Activated T-cell treated with anti-CD3 and anti-CD28 coated beads, Interleukin-2, amount 50 U/mL, for 1 hour (primary cell): Measurements from ENCODE around the gene NKX1-1.

Source experiments
- DNase-seq: peaks from one replicate; pipeline ENCODE4 v3.0.0-alpha.2; 2020

The NKX1-1 gene

DNA sequence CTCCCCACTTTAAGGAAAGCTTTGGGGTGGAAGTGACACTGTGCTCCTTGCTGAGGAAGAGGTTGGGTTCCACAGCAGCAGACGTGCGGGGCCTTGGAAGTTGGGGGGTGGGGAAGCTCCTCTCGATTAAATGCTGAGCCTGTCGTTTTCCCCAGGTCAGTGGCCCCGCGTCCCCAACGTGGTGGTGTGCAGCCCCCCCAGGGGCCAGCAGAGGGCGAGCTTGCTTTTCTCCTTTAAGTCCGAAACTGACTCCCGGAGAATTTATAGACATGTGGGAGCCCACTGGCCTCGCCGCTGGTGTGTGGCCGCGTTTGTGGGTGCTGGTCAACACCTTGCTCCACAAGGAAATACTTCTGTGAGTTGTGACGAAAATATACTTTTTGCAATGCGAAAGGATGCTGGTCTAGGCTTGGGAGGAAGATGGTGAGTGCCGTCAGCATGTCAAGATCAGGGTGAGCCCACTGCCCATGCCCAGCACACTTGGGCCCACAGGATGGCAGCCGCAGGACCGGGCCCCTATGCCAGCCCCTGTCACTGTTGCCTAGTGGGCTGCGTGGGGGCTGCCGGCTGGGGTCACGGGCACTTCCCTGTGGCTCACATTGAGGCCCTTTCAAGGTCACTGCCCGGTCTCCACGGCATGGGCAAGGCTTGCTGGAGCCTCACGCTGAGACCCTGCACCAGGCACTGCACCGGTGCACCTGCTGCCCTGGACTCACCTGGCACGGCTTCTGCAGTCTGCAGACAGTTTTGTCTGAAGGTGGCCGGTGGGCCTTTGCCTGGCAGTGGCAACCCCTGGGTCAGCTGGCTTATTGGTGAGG lies 49.9 kb downstream of the NKX1-1 start:
- DNase-seq, result peak; percentile 55

DNA sequence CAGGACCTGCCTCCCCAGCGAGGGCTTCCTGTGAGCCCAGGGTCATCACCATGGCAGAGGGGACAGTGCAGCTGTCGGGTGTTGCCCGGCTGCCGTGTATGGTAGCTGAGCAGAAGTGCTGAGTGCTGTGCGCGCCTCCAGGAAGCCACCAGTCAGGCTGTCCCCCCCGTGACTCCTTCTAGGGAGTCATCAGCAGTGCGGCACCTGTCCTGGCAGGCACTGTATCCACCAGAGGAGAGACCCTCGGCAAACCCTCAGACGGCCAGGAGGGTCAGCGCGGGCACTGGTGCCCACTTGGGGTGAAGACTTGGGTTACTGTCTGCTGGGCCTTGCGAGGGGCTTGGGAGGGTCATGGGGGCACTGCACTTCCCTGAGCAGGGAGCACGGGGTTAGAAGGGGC lies 50.9 kb downstream of the NKX1-1 start:
- no peak for DNase-seq

DNA sequence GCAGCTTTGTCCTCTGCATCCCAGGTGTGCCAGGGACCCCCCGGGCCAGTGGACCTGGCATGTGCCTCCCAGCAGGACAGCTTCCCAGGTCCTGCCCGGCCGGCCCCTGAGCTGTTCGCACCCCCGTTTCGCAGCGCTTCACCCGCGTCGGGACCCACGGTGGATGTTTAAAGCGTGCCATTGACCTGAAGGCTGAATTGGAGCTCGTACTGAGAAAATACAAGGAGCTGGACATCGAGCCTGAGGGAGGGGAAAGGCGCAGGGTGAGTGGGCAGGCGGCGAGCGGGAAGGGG lies 51.3 kb downstream of the NKX1-1 start:
- no peak for DNase-seq

GRCh38 chr4:1354136-1354982 lies 51.9 kb downstream of the NKX1-1 start:
- DNase-seq, result no peak

DNA sequence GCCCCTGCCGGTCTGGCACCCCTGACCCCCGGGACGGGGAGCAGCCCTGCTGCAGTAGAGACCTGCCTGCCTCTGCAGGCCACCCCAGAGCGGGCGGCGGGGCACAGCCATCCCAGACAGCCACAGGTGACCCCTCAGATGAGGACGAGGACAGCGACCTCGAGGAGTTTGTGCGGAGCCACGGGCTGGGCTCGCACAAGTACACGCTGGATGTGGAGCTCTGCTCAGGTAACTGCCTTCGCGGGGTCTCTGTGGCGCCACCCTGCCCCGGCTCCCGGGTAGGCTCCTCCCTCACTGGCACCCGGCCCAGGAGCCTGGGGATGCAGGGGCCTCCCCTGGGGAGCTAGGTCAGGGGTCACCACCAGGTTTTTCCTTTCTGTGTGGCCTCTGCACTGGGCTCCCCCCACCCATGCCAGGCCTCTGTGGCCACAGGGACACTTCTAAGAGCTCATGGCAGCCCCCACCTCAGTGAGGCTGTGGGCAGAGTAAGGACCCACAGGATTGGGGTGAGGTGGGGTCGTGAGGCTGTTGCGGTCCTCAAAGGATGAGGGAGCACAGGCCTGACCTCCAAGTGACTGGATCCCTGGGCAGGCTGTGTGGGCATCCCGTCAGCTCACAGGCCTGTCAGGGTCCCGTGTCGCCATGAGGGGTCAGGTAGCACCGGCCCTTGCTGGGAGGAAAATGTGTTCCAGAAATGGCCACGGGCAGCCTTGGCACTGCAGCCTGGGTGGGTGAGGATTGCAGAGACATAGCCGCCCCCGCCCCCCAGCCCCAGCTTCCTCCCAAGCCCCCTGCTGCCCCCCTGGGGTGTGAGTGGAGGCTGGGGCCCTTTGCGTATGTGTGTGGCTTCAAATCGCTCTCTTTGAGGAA lies 52.8 kb downstream of the NKX1-1 start:
- no peak for DNase-seq
